Measurements from ENCODE around the gene CDC45.
A peak's percentile ranks its signal among the peaks of the same experiment; 100 is the strongest.
"Not testable (repeated sequence)": the region's sequence is repeated elsewhere in the genome, so short reads cannot be mapped to it uniquely, and the experiment has no call there.

The CDC45 gene

GRCh38 chr22:19479355-19480172 is at the start of gene CDC45:
TSS of gene CDC45 (plus strand) at chr22:19479920. CDS start at chr22:19479969, 49 bp downstream.
- Mint-ChIP-seq H3K4me3 (peak within 1 kb of the TSS; percentile 98), H3K27ac (peak within 1 kb of the TSS; percentile 100), H3K36me3 (peaks cover 3% of the 10 kb centered on the region), H3K4me1 (peaks cover 35% of the 10 kb centered on the region), H3K27me3 (no peaks in the 10 kb centered on the region), H3K9me3 (no peaks in the 10 kb centered on the region)

- Mint-ChIP-seq H3K27ac (peak overlapping the region; percentile 68), H3K36me3 (peaks cover 5% of the 10 kb centered on the region), H3K9me3 (no peaks in the 10 kb centered on the region), H3K27me3 (no peaks in the 10 kb centered on the region), H3K4me3 (peak overlapping the region; percentile 91), H3K4me1 (peaks cover 59% of the 10 kb centered on the region)
Observed at GRCh38 chr22:19429950-19430889, 49.5 kb upstream of the CDC45 start.

- Mint-ChIP-seq H3K36me3 (peaks cover 5% of the 10 kb centered on the region), H3K4me3 (peak overlapping the region; percentile 91), H3K4me1 (peaks cover 56% of the 10 kb centered on the region), H3K9me3 (no peaks in the 10 kb centered on the region), H3K27me3 (no peaks in the 10 kb centered on the region), H3K27ac (peak overlapping the region; percentile 68)
Observed at GRCh38 chr22:19430890-19431541, 48.7 kb upstream of the CDC45 start.

GRCh38 chr22:19431649-19432132 is 48.0 kb upstream of the CDC45 start, which contains the start of gene HIRA:
TSS of gene HIRA (minus strand) at chr22:19431733. CDS start at chr22:19431476, 257 bp downstream.
- peaks cover under 1% of the 10 kb centered on the region for H3K36me3 Mint-ChIP-seq
- peak within 1 kb of the TSS; percentile 91 for H3K4me3 Mint-ChIP-seq
- H3K27ac Mint-ChIP-seq = peak within 1 kb of the TSS; percentile 97
- no peaks in the 10 kb centered on the region for H3K27me3 Mint-ChIP-seq
- H3K9me3 Mint-ChIP-seq = no peaks in the 10 kb centered on the region
- H3K4me1 Mint-ChIP-seq = peaks cover 49% of the 10 kb centered on the region

- no peaks in the 10 kb centered on the region for H3K27me3 Mint-ChIP-seq
- H3K27ac Mint-ChIP-seq = peak within 1 kb of the TSS; percentile 97
- no peaks in the 10 kb centered on the region for H3K9me3 Mint-ChIP-seq
- H3K4me1 Mint-ChIP-seq = peaks cover 43% of the 10 kb centered on the region
- no peaks in the 10 kb centered on the region for H3K36me3 Mint-ChIP-seq
- peak within 1 kb of the TSS; percentile 91 for H3K4me3 Mint-ChIP-seq
Observed at GRCh38 chr22:19432133-19432851, 47.4 kb upstream of the CDC45 start, which contains the start of gene MRPL40. TSS of gene MRPL40 (plus strand) at chr22:19432545. CDS start at chr22:19432555, 10 bp downstream.

GRCh38 chr22:19434401-19434800 is 45.3 kb upstream of the CDC45 start:
- Mint-ChIP-seq H3K4me3 (peak overlapping the region; percentile 59), H3K9me3 (no peaks in the 10 kb centered on the region), H3K27ac (peak overlapping the region; percentile 76), H3K36me3 (peaks cover 3% of the 10 kb centered on the region), H3K4me1 (peaks cover 31% of the 10 kb centered on the region), H3K27me3 (no peaks in the 10 kb centered on the region)

- H3K4me1 Mint-ChIP-seq = peaks cover 25% of the 10 kb centered on the region
- H3K27me3 Mint-ChIP-seq = no peaks in the 10 kb centered on the region
- no peaks in the 10 kb centered on the region for H3K9me3 Mint-ChIP-seq
- H3K27ac Mint-ChIP-seq = no peak overlapping the region
- H3K36me3 Mint-ChIP-seq = peaks cover 3% of the 10 kb centered on the region
- H3K4me3 Mint-ChIP-seq = no peak overlapping the region
Observed at GRCh38 chr22:19434829-19435580, 44.7 kb upstream of the CDC45 start.

- not testable (repeated sequence) for H3K4me3 Mint-ChIP-seq, H3K27me3 Mint-ChIP-seq, H3K36me3 Mint-ChIP-seq, H3K27ac Mint-ChIP-seq, H3K9me3 Mint-ChIP-seq
- H3K4me1 Mint-ChIP-seq = peaks cover 18% of the 10 kb centered on the region
Observed at GRCh38 chr22:19436444-19437161, 43.1 kb upstream of the CDC45 start.

GRCh38 chr22:19438298-19438697 is 41.4 kb upstream of the CDC45 start:
- Mint-ChIP-seq H3K4me1 (peaks cover 21% of the 10 kb centered on the region), H3K27me3 (no peaks in the 10 kb centered on the region), H3K36me3 (peaks cover 3% of the 10 kb centered on the region), H3K9me3 (no peaks in the 10 kb centered on the region), H3K27ac (peak overlapping the region; percentile 89), H3K4me3 (no peak overlapping the region)

- no peak overlapping the region for H3K4me3 Mint-ChIP-seq
- H3K9me3 Mint-ChIP-seq = no peaks in the 10 kb centered on the region
- peak overlapping the region; percentile 66 for H3K27ac Mint-ChIP-seq
- peaks cover 7% of the 10 kb centered on the region for H3K36me3 Mint-ChIP-seq
- H3K27me3 Mint-ChIP-seq = no peaks in the 10 kb centered on the region
- peaks cover 35% of the 10 kb centered on the region for H3K4me1 Mint-ChIP-seq
Observed at GRCh38 chr22:19440411-19441195, 39.1 kb upstream of the CDC45 start.

GRCh38 chr22:19442166-19442565 is 37.6 kb upstream of the CDC45 start:
- Mint-ChIP-seq H3K4me1 (peaks cover 46% of the 10 kb centered on the region), H3K4me3 (no peak overlapping the region), H3K27ac (peak overlapping the region; percentile 21), H3K27me3 (no peaks in the 10 kb centered on the region), H3K9me3 (no peaks in the 10 kb centered on the region), H3K36me3 (peaks cover 10% of the 10 kb centered on the region)

GRCh38 chr22:19443544-19444211 is 36.0 kb upstream of the CDC45 start:
- H3K36me3 Mint-ChIP-seq = peaks cover 6% of the 10 kb centered on the region
- peak overlapping the region; percentile 24 for H3K27ac Mint-ChIP-seq
- H3K4me1 Mint-ChIP-seq = peaks cover 52% of the 10 kb centered on the region
- H3K9me3 Mint-ChIP-seq = no peaks in the 10 kb centered on the region
- no peaks in the 10 kb centered on the region for H3K27me3 Mint-ChIP-seq
- no peak overlapping the region for H3K4me3 Mint-ChIP-seq
